Activated naive CD4-positive, alpha-beta T cell treated with anti-CD3 and anti-CD28 coated beads, Interleukin-2, amount 10 ng/mL, durations not matched to agents 7 days and 5 days (primary cell): ENCODE data around the gene CCDC188.

Experiments used
- CTCF ChIA-PET: fragments of 350-600 bp; sonication (Branson Sonifier 250); formaldehyde crosslinking; loops from one replicate; lab custom pipeline; 2021; ENCODE audit warnings: antibody characterized with exemption; lab: Charles Lee
- DNase-seq: peaks from one replicate; pipeline ENCODE4 v3.0.0-alpha.2; 2020
- H3K27ac Mint-ChIP-seq: one replicate; pipeline ENCODE4 v1.8.0; 2021; ENCODE audit warnings: mild to moderate bottlenecking, moderate library complexity, mixed read lengths
- H3K27me3 Mint-ChIP-seq: one replicate; pipeline ENCODE4 v1.8.0; 2021; ENCODE audit warnings: mild to moderate bottlenecking, mixed read lengths
- H3K36me3 Mint-ChIP-seq: one replicate; pipeline ENCODE4 v1.8.0; 2021; ENCODE audit warnings: mixed read lengths
- H3K4me1 Mint-ChIP-seq: one replicate; pipeline ENCODE4 v1.8.0; 2021; ENCODE audit warnings: mixed read lengths
- H3K4me3 Mint-ChIP-seq: one replicate; pipeline ENCODE4 v1.8.0; 2021; ENCODE audit warnings: mild to moderate bottlenecking, moderate library complexity, mixed read lengths
- H3K9me3 Mint-ChIP-seq: one replicate; pipeline ENCODE4 v1.8.0; 2021; ENCODE audit warnings: mixed read lengths

CCDC188 gene

GRCh38 chr22:20179455-20180244 is 28.8 kb upstream of the CCDC188 start:
- CTCF ChIA-PET: no interaction called here
- no peak overlapping the region for H3K4me3 Mint-ChIP-seq
- H3K27ac Mint-ChIP-seq: no peak overlapping the region
- H3K4me1 Mint-ChIP-seq: no peaks in the 10 kb centered on the region
- no peak for DNase-seq
- H3K9me3 Mint-ChIP-seq: no peaks in the 10 kb centered on the region
- H3K27me3 Mint-ChIP-seq: peaks cover 7% of the 10 kb centered on the region
- H3K36me3 Mint-ChIP-seq: no peaks in the 10 kb centered on the region

GRCh38 chr22:20178915-20179227 is 28.0 kb upstream of the CCDC188 start:
- no peaks in the 10 kb centered on the region for H3K36me3 Mint-ChIP-seq
- CTCF ChIA-PET: no interaction called here
- H3K27me3 Mint-ChIP-seq: peaks cover 13% of the 10 kb centered on the region
- H3K4me3 Mint-ChIP-seq: no peak overlapping the region
- no peak for DNase-seq
- no peaks in the 10 kb centered on the region for H3K4me1 Mint-ChIP-seq
- H3K27ac Mint-ChIP-seq: no peak overlapping the region
- H3K9me3 Mint-ChIP-seq: no peaks in the 10 kb centered on the region

GRCh38 chr22:20178075-20178914 is 27.4 kb upstream of the CCDC188 start:
- Mint-ChIP-seq H3K9me3 (no peaks in the 10 kb centered on the region), H3K4me1 (no peaks in the 10 kb centered on the region), H3K27ac (no peak overlapping the region), H3K27me3 (peaks cover 13% of the 10 kb centered on the region), H3K4me3 (no peak overlapping the region), H3K36me3 (no peaks in the 10 kb centered on the region)
- CTCF ChIA-PET: interaction anchor here (0.8 kb wide), 1 partner anchor 22 kb away, joined by 3 read pairs; no protein-coding TSS in a partner anchor
- no peak for DNase-seq

GRCh38 chr22:20177217-20177911 is 26.5 kb upstream of the CCDC188 start:
- Mint-ChIP-seq H3K4me1 (no peaks in the 10 kb centered on the region), H3K27ac (no peak overlapping the region), H3K27me3 (peaks cover 13% of the 10 kb centered on the region), H3K4me3 (no peak overlapping the region), H3K36me3 (no peaks in the 10 kb centered on the region), H3K9me3 (no peaks in the 10 kb centered on the region)
- no peak for DNase-seq
- CTCF ChIA-PET: interaction anchor here (0.8 to 1.2 kb wide), 2 partner anchors 21 to 62 kb away, joined by 3 read pairs; no protein-coding TSS in a partner anchor

- Mint-ChIP-seq H3K9me3 (no peaks in the 10 kb centered on the region), H3K4me3 (no peak overlapping the region)
- DNase-seq: no peak
These were observed 25.7 kb upstream of the CCDC188 start for GRCh38 chr22:20176421-20177085.

GRCh38 chr22:20175597-20175900 is 24.7 kb upstream of the CCDC188 start:
- no peaks in the 10 kb centered on the region for H3K9me3 Mint-ChIP-seq
- no peak for DNase-seq
- CTCF ChIA-PET: no interaction called here

More at GRCh38 chr22:20176421-20177085, 25.7 kb upstream of the CCDC188 start:
- CTCF ChIA-PET: interaction anchor here (1.2 kb wide), 1 partner anchor 62 kb away, joined by 3 read pairs; no protein-coding TSS in a partner anchor
- H3K27ac Mint-ChIP-seq: no peak overlapping the region
- no peaks in the 10 kb centered on the region for H3K36me3 Mint-ChIP-seq
- peaks cover 13% of the 10 kb centered on the region for H3K27me3 Mint-ChIP-seq
- H3K4me1 Mint-ChIP-seq: no peaks in the 10 kb centered on the region

GRCh38 chr22:20174785-20175596 is 24.1 kb upstream of the CCDC188 start:
- no peaks in the 10 kb centered on the region for H3K36me3 Mint-ChIP-seq
- CTCF ChIA-PET: interaction anchor here (1.1 kb wide), 2 partner anchors 18 to 63 kb away, joined by 3 read pairs; no protein-coding TSS in a partner anchor

More at GRCh38 chr22:20175597-20175900, 24.7 kb upstream of the CCDC188 start:
- Mint-ChIP-seq H3K27me3 (peaks cover 13% of the 10 kb centered on the region), H3K4me1 (no peaks in the 10 kb centered on the region), H3K36me3 (no peaks in the 10 kb centered on the region), H3K4me3 (no peak overlapping the region), H3K27ac (no peak overlapping the region)

GRCh38 chr22:20173772-20174171 is 22.9 kb upstream of the CCDC188 start:
- peaks cover 13% of the 10 kb centered on the region for H3K27me3 Mint-ChIP-seq
- no peak overlapping the region for H3K4me3 Mint-ChIP-seq
- no peaks in the 10 kb centered on the region for H3K36me3 Mint-ChIP-seq
- CTCF ChIA-PET: no interaction called here
- H3K4me1 Mint-ChIP-seq: no peaks in the 10 kb centered on the region
- no peaks in the 10 kb centered on the region for H3K9me3 Mint-ChIP-seq
- no peak for DNase-seq
- H3K27ac Mint-ChIP-seq: no peak overlapping the region

More at GRCh38 chr22:20174785-20175596, 24.1 kb upstream of the CCDC188 start:
- no peak for DNase-seq
- Mint-ChIP-seq H3K4me1 (no peaks in the 10 kb centered on the region), H3K27me3 (peaks cover 13% of the 10 kb centered on the region), H3K4me3 (no peak overlapping the region), H3K27ac (no peak overlapping the region), H3K9me3 (no peaks in the 10 kb centered on the region)

- Mint-ChIP-seq H3K36me3 (no peaks in the 10 kb centered on the region), H3K9me3 (no peaks in the 10 kb centered on the region), H3K27me3 (peaks cover 13% of the 10 kb centered on the region), H3K4me1 (no peaks in the 10 kb centered on the region), H3K27ac (no peak overlapping the region), H3K4me3 (no peak overlapping the region)
- no peak for DNase-seq
- CTCF ChIA-PET: no interaction called here
These were observed 22.4 kb upstream of the CCDC188 start for GRCh38 chr22:20173246-20173645.

GRCh38 chr22:20172141-20172613 is 21.3 kb upstream of the CCDC188 start:
- H3K9me3 Mint-ChIP-seq: no peaks in the 10 kb centered on the region
- H3K27me3 Mint-ChIP-seq: peaks cover 11% of the 10 kb centered on the region
- CTCF ChIA-PET: no interaction called here
- H3K36me3 Mint-ChIP-seq: no peaks in the 10 kb centered on the region
- H3K4me1 Mint-ChIP-seq: no peaks in the 10 kb centered on the region
- DNase-seq: no peak
- no peak overlapping the region for H3K4me3 Mint-ChIP-seq
- no peak overlapping the region for H3K27ac Mint-ChIP-seq

GRCh38 chr22:20171288-20172140 is 20.7 kb upstream of the CCDC188 start:
- Mint-ChIP-seq H3K27ac (no peak overlapping the region), H3K36me3 (no peaks in the 10 kb centered on the region), H3K27me3 (peaks cover 12% of the 10 kb centered on the region), H3K9me3 (no peaks in the 10 kb centered on the region), H3K4me1 (no peaks in the 10 kb centered on the region), H3K4me3 (no peak overlapping the region)
- CTCF ChIA-PET: no interaction called here
- no peak for DNase-seq

GRCh38 chr22:20170170-20170569 is 19.3 kb upstream of the CCDC188 start:
- peaks cover 9% of the 10 kb centered on the region for H3K27me3 Mint-ChIP-seq
- no peak overlapping the region for H3K27ac Mint-ChIP-seq
- CTCF ChIA-PET: no interaction called here
- H3K4me3 Mint-ChIP-seq: no peak overlapping the region
- no peaks in the 10 kb centered on the region for H3K36me3 Mint-ChIP-seq
- H3K9me3 Mint-ChIP-seq: no peaks in the 10 kb centered on the region
- H3K4me1 Mint-ChIP-seq: no peaks in the 10 kb centered on the region
- DNase-seq: no peak
